GM12873 (cell line): ENCODE measurements around the gene C9orf50.

Source experiments
- CTCF ChIP-seq: IDR thresholded peaks from 2 replicates; pipeline ENCODE4 v1.5.1; 2012; ENCODE audit warnings: low read depth, mild to moderate bottlenecking, moderate library complexity, low read length, control low read depth; ENCODE audit not compliant: insufficient read depth; ENCODE audit errors: missing control alignments

The C9orf50 gene

DNA sequence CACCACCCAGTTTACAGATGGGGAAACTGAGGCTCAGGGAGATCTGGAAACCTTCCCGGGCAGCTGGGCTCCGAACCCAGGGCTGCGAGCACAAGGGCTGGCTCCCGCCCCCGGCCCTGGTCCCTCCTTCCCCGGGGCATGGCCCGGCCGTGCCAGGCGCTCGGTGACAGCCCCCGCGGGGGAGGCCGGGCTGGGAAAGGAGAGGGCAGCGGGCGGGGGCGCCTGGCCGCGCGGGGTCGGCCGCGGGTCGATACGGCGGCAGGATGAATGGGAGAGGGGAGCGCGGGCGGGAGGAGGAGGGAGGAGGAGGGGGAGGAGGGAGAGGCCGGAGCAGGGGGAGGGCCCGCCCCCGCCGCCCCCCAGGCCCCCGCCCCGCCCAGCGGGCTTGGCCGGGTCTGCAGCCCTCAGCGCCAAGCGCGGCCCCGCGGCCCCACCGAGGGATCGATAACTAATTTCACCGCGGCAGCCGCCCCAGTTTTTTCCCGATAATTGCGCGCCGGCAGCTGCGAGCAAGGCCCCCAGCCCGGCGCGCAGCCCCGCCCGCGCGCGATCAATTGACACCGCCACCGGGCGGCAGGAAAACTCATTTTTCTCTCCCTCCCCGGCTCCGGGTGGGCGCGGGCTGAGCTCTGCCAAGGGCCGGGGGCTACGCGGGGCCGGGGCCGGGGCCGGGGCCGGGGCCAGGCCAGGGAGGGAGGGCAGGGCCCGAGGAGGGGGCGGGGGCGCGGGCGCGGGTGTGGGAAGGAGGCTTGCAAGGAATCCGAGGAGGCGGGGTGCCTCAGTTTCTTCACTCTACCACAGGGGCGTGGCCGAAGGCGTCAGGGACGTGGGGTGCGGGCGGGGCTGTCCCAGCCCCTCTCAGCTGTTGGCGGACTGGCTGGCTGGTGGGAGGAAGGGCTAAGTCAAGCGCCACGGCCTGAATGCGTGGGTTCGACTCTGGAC is 52.1 kb downstream of the C9orf50 start:
- TF ChIP-seq CTCF = no peak

GRCh38 chr9:129567842-129568559 is 52.9 kb downstream of the C9orf50 start:
- TF ChIP-seq CTCF = no peak

- TF ChIP-seq CTCF = no peak
Observed at GRCh38 chr9:129567329-129567728, 53.6 kb downstream of the C9orf50 start.

GRCh38 chr9:129566563-129567266 is 54.2 kb downstream of the C9orf50 start:
- no peak for TF ChIP-seq CTCF

- no peak for TF ChIP-seq CTCF
Observed at GRCh38 chr9:129562917-129563316, 58.0 kb downstream of the C9orf50 start.

DNA sequence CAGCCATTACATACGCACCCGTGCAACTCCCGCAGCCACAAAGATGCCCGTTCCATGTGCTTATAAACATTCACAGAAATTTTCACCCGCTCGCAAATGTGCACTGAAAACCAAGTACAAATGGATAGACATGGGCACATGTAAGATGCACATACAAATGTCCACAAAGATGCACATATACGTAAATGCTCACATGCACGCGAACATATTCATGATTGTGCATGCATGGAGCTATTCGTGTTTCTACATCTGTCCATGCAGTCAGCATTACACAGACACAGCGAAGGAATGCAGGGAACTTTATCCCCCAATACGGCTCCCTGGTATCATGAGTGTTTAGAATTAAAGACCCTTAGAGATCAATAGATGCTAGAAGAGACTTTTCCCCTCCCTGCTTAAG is 58.4 kb downstream of the C9orf50 start:
- TF ChIP-seq CTCF = no peak
